Amygdala (tissue), 56 donors: ENCODE results near the gene GNB1L.
A peak's percentile ranks its signal among the peaks of the same experiment; 100 is the strongest.

ENCODE experiments used
- DNase-seq, 56 donors: peaks; one replicate each; lab custom pipeline; 2025; lab: John Stamatoyannopoulos, UW

Gene GNB1L

GRCh38 chr22:19745155-19746101, 109.2 kb downstream of the GNB1L start:
- DNase-seq = no peak

GRCh38 chr22:19744350-19745006, 110.2 kb downstream of the GNB1L start:
- DNase-seq = no peak

- DNase-seq = no peak
Measured at GRCh38 chr22:19743651-19744050, 111.0 kb downstream of the GNB1L start.

- no peak for DNase-seq
Measured at GRCh38 chr22:19743081-19743480, 111.6 kb downstream of the GNB1L start.

- peak in 5 of 56 donors; percentile 10 to 33 (median 14) for DNase-seq
Measured at GRCh38 chr22:19742160-19743066, 112.3 kb downstream of the GNB1L start.

GRCh38 chr22:19741053-19741452, 113.6 kb downstream of the GNB1L start:
- no peak for DNase-seq

GRCh38 chr22:19740586-19740985, 114.1 kb downstream of the GNB1L start:
- no peak for DNase-seq

- DNase-seq = no peak
Measured at GRCh38 chr22:19739911-19740449, 114.7 kb downstream of the GNB1L start.

- DNase-seq = no peak
Measured at GRCh38 chr22:19739448-19739895, 115.2 kb downstream of the GNB1L start.

- no peak for DNase-seq
Measured at GRCh38 chr22:19738664-19739447, 115.8 kb downstream of the GNB1L start.

GRCh38 chr22:19737846-19738663, 116.6 kb downstream of the GNB1L start:
- no peak for DNase-seq

GRCh38 chr22:19735665-19736510, 118.8 kb downstream of the GNB1L start:
- DNase-seq = no peak

GRCh38 chr22:19734837-19735382, 119.8 kb downstream of the GNB1L start:
- no peak for DNase-seq

GRCh38 chr22:19734163-19734562, 120.5 kb downstream of the GNB1L start:
- no peak for DNase-seq

GRCh38 chr22:19733755-19734154, 120.9 kb downstream of the GNB1L start:
- no peak for DNase-seq
